NCI-H128 (cell line): ENCODE data around the gene BBS10.
"Not testable (repeated sequence)": the region's sequence is repeated elsewhere in the genome, so short reads cannot be mapped to it uniquely, and the experiment has no call there.

Experiments used
- DNase-seq: peaks from one replicate; lab custom pipeline; 2025; ENCODE audit not compliant: unreplicated experiment; lab: John Stamatoyannopoulos, UW

BBS10 gene

DNA sequence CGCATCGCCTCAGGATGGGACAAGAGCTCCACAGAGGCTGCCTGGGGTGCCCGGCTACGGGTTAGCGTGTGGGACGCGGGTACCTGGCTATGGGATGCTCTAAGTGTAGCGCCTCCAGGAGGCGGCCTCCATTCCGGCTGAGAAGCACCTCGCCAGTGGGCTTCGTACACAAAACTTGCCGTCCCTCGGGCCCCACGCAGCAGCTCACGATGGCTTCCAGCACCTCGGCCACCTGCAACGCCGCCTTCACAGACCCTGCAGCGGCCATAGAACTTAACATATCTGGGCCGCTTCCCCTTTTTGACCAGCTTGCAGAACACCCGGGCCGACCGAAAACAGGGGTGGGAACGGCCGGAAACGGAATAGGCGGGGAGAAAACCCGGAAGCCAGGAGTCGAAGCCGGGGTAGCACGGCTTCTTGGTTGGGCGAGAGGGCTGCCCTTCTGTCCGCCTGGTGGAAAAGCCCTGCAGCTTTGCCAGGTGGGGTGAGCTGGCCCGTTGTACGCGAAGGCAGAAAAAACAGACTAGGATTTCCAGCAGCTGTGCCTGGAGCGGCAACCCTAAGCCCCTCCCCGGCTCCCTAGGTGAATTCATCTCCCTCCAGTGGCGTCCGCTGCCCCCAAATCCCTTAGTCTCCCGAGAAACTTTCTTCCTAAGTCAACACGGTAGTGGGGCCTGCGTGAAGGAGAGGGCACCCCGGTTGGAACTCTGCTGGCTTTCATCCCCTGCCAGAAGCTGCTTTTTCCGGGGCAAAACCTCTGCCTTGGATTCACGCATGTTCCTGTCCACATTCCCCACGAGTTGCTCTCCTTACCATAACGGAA, at the start of gene BBS10:
BBS10 (minus strand) TSS at position 337 of the 823 bp plus-strand sequence; CDS start at position 280, 57 bp downstream.
- DNase-seq: peak; percentile 74

DNA sequence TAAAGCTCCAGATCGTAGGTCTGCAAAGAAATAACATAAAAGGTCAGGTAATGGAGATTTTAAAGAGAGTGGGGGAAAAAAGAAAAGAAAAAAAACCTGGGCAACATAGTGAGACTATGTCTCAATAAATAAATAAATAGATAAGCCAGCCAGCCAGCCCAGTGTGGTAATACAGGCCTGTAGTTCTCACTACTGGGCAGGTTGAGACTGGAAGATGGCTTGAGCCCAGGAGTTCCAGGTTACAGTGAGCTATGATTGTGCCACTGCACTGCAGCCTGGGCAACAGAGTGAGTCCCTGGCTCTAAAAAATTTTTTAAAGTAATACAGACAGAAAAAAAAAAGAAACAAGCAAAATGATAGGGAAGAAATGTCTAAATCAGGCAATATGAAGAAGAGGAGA, 43.2 kb upstream of the BBS10 start:
- DNase-seq: no peak

DNA sequence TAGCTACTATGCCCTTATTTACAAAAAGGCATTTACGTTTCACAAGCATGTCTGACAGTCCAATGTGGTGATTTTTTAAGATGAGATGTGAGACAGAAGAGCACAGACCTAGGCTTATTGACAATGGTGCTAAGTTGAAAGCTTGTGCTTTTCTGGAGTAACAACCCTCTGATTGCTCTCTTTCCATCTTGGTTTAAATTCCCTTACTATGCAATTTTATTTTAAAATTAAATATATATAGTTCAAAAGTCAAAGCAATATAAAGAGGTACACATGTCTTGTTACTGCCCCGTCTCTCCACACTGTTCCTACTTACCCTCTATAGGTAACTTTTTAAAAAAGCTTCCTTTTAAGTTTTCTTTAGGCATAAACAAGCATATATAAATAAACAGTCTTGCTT, 39.4 kb upstream of the BBS10 start:
- no peak for DNase-seq

DNA sequence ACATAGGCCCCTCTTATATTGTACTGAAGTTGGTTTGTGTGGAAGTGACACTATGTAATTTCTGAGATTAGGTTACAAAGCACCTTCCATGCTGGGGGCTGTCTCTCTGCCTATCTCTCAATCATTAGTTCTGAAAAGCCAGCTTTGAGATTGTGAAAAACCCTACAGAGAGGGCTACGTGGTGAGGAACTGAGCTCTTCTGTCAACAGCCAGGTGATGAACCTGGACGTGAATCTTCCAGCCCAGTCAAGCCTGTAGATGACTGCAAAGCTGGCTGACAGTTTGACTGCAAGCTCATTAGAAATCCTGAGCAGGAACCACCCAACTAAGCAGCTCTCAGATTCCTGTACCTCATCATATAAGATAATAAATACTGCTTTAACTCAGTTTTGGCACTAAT, 36.3 kb upstream of the BBS10 start:
- no peak for DNase-seq

DNA sequence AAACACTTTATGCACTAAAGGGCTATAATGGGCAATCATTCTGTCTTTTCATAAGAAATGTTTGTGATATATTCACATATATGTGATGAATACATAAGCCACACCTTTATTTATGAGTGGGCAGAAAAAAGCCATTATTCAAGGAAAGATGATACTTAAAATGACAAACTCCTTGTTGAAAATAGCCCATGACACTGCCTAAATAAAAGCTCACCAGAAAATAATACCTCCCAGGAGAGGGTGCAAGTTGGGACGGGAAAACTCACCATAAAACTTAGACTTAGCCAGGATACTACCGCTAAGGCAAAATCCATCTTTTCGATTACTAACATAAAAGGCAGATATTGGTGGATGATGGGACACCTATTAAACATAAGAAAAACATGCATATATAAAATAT, 35.8 kb upstream of the BBS10 start:
- DNase-seq: no peak

DNA sequence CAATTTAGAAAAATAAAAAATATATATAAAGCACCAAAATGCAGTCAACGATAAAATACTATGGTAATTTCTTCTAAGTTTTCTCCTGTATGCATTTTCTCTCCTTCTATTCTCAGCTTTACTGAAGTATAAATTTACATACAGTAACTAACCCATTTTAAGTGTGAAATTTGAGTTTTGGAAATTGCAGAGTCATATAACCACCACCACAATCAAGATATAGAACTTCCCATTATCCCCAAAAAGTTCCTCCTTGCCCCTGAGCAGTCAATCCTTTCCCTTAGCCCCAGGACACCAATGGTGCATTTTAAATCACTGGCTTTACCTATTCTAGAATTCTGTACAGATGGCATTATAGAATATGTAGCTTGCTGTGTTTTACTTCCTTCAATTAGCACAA, 31.0 kb upstream of the BBS10 start:
- no peak for DNase-seq

DNA sequence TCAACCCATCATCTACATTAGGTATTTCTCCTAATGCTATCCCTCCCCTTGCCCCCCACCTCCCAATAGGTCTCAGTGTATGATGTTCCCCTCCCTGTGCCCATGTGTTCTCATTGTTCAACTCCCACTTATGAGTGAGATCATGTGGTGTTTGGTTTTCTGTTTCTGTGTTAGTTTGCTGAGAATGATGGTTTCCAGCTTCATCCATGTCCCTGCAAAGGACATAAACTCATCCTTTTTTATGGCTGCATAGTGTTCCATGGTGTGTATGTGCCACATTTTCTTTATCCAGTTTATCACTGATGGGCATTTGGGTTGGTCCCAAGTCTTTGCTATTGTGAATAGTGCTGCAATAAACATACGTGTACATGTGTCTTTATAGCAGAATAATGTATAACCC, 28.7 kb upstream of the BBS10 start:
- not testable (repeated sequence) for DNase-seq

DNA sequence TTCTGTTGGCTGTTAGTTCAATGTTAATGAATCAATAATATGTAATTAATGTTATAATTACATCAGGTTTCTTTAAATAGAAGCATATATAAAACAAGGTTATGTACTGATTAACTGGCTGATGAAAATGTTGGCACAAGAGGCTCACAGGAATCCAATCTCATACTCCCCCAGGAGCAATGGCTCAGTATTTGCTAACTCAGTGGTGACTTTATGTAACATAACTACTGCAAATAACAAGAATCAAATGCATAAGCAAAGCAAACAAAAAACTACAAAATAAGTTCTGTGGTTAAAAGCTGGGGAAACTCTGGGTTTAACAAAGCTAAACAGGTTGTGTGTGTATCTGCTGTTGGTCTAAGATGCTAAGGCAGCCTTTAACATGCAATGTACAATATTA, 27.7 kb upstream of the BBS10 start:
- DNase-seq: no peak

DNA sequence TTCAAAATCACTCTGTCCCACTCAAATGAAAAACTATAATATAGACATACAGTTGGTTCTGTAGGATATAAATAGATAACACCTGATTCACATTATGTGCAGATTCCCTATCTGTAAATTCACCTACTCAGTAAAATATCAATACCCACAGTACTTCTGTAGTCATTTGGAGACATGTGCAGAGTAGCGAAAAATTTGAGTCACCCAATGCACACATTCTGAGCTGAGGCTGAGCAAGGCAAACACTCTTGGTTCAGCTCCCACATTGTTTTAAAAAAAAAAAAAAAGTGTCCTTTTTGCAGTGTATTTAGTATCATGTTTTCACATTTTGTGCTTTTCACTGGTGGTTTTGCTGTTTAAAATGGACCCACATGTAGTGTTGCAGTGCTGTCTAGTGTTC, 27.3 kb upstream of the BBS10 start:
- no peak for DNase-seq

DNA sequence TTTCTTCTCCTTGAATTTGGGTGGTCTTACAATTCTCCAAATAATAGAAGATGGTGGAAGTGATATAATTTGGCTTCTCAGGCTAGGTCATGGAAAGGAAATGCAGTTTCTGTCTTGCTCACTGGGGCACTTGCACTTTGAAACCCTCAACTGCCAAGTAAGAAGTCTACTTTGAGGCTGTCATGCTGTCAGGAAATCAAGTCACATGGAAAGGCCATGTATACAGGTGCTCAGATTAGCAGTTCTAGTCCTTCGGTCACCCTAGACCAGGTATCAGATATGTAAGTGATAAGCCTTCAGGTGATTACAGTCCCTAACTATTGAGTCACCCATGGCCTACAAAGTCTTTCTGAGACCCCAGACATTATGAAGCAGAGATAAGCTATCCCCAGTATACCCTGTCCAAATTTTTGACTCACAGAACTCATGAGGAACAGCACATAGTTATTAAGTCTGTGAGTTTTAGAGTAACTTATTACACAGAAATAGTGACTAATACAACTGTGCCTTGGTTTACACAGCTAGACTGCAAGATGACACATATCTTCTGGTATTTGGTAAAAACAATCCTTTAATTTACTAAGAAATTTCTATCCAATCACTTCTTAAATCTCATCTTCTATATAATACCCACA, 26.3 kb upstream of the BBS10 start:
- no peak for DNase-seq

DNA sequence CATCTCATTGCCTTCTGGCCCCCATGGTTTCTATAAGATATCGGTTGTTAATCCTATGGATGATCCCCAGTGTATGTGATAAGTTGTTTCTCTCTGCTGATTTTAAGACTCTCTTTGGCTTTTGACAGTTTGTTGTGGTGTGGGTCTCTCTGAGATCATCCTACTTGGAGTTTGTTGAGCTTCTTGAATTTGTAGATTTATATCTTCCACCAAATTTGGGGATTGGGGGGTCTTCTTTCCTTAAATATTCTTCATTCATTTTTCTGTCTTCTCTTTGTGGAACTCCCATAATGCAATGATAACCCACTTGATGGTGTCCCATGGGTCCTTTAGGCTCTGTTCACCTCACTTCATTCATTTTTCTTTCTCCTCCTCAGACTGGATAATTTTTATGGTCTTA, 20.0 kb upstream of the BBS10 start:
- DNase-seq: no peak

DNA sequence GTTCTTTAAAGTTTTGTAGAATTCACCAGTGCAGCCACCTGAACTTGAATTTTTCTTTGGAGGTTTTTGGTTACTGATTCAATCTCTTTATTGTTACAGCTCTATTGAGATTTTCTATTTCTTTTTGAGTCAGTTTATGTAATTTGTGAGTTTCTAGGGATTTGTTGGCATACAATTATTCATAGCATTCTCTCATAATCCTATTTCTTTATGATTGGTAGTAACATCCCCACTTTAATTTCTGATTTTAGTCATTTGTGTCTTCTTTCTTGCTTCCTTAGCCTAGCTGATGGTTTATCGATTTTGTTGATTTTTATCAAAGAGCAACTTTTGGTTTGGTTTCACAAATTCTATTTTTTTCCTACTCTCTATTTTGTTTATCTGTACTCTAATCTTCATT, 17.9 kb upstream of the BBS10 start:
- DNase-seq: no peak

DNA sequence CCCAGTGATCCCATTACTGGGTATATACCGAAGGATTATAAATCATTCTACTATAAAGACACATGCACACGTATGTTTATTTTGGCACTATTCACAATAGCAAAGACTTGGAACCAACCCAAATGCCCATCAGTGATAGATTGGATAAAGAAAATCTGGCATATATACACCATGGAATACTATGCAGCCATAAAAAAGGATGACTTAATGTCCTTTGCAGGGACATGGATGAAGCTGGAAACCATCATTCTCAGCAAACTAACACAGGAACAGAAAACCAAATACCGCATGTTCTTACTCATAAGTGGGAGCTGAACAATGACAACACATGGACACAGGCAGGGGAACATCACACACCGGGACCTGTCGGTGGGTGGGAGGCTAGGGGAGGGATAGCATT, 15.9 kb upstream of the BBS10 start:
- DNase-seq: not testable (repeated sequence)

DNA sequence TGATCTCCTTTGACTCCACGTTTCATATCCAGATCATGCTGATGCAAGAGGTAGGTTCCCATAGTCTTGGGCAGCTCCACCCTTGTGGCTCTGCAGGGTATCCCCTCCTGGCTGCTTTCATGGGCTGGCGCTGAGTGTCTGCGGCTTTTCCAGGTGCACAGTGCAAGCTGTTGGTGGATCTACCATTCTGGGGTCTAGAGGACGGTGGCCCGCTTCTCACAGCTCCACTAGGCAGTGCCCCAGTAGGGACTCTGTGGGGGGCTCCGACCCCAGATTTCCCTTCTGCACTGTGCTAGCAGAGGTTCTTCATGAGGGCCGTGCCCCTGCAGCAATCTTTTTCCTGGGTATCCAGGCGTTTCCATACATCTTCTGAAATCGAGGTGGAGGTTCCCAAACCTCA, 12.1 kb upstream of the BBS10 start:
- no peak for DNase-seq

DNA sequence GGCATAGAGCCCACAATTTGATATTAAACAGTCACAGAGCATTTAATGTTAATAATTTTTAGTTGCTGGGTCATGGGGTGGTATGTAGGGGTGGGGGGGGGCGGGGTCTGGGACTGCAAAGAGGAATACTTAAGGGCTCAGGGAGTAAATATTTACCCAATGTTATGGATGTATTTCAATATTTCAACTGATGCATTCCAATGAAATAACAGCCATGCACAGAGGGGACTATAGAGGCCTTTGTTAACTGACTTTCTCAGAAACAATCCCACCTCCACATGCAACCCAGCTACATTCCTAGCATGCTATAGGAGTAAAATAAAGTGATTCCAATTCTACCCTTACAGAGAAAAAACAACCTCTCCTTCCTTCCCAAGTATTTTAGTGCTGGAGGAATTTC, 7.9 kb upstream of the BBS10 start:
- no peak for DNase-seq

DNA sequence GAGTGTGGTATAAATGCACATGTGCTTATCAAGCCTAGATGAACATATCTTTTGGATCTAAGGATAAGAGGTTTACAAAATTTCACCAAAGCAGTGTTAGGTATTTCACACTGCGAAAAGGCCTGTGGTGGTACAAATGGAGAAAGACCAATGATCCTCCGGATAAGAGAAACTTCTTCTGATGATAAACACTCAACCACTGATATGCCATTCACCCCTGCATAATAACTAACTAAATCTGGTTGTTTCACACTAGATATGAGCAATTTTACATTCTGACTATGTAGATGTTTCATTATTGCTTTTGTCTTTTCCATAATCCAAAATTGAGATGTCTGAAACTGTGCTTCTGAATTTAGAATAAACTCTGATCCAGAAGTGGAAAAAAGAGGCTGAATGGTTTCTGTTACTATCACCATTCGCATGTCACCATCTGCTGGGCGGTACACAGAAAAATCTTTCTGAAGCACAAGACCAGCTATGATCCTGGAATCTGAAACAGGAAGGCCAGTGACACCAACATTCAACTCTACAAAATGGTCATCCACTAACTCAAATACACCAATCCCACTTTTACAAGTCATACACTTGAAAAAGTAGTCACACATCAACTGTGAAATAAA, 1.3 kb downstream of the BBS10 start:
- no peak for DNase-seq

DNA sequence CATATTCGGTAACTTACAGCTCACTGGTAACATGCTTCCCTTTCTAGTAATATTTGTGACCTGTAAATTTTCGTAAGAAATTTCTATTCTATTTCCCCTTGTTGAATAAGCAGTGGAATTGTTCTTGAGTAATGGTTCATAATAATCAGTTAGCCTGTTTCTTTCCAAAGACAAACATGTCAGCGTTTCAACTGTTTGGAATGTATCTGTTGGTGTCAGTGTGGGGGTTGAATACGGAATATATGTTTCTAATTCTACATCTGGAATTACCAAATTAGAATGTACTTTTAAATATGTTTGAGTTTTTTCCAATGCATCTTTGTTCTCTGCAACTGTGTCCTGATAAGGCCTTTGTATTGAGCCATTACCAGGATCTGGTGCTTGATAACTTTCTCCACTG, 2.0 kb downstream of the BBS10 start:
- no peak for DNase-seq

DNA sequence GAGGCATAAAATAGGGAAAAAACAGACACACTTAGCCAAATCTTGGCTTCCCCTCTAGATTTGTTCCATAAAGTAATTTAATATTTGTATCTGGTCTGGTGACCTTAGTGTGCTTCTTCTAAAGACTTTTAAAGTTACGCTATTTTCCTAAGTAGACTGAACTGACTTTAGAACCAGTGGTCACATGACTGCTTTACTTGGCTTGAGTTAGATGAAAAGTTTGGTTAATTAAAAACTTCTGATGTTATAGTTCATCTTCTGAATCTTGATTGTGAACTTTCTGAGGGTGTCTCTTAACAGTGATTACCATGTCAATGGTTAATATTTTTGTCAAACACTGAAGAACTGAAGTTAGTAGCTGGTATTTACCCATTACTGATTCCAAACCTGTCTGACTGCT, 2.6 kb downstream of the BBS10 start:
- DNase-seq: no peak

DNA sequence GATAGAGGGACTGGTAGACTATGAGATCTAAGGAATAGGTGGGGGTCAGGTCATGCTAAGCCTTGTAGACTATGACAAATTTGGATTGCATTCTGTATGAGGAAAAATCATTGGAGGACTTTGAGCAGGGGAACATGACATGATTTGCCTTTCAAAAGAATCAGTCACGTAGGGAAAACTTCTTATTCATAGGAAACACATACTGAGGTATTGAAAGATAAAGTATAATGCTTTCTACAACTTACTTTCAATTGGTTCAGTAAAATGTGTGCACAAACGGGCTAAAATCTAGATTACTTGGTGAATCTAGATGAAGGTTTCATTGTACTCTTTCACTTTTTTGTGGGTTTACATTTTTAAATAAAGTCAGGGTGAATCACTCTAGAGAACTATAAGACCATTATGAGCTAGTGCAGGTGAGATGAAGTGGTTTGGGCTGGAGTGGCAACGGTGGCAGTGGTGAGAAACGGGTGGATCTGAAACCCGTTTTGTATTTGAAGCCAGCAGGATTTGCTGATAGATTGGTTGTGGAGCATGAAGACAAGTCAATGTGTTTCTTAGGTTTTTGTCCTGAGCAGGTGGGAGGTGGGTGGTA, 6.7 kb downstream of the BBS10 start:
- no peak for DNase-seq

DNA sequence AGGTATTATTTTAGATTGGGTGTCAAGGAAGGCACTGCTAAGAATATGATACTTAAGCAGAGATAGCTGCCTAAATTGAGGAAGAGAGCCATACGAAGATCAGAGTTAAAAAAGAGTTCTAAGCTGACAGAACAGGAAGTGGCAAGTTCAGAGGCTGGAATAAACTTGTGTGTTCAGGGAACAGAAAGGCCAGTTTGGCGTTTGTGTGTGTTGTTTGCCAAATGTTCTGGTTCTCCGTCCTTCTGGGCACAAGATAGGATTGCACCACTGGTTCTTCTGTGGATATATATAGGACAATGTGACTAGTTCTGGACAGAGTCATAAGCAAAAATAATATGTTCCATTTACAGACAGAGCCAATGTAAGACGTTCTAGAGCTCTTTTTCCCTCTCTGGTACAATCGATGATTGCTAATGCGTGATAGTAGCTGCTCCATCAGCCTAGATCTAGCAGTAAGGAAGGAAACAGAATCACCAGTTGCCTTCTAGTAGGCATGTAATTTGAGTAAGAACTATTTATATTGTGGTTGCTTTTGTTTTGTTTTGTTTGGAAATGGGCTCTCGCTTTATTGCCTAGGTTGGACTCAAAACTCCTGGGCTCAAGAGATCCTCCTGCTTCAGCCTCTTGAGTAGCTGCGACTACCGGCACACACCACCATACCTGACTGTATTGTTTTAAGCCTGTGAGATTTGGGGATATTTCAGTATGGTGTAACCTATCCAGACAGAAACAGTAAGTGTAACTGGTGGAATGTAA, 7.4 kb downstream of the BBS10 start:
- DNase-seq: no peak

DNA sequence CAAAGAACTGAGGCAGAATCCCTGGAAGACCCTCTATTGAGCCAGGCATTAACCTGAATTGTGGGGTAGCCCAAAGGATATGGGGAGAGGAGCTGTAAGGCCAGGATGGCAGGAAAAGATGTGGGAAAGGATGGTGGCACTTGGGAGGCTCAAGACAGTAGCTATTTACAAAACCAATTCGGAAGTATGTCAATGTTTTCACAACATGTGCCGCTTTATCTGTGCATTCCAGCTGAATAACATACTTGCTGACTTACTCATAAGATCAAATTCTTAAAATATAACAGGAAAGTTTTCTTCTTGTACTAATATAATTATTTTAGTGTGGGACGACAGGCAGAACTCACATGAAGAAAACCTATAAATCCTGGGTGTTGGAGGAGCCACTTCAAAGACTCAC, 10.6 kb downstream of the BBS10 start:
- no peak for DNase-seq
